22Rv1 (cell line): ENCODE data around the gene GZMH.

Experiments used
- CTCF ChIP-seq: fragments of 450-650 bp; IDR thresholded peaks from 2 replicates; pipeline ENCODE4 v1.5.1; 2017; ENCODE audit warnings: mild to moderate bottlenecking
- ZFX ChIP-seq: fragments of 450-650 bp; IDR thresholded peaks from 2 replicates; pipeline ENCODE4 v1.6.1; 2017; ENCODE audit warnings: antibody characterized with exemption, borderline replicate concordance

GRCh38 chr14:24606297-24606696, 3.2 kb downstream of the GZMH start:
- TF ChIP-seq CTCF (no peak), ZFX (no peak)
